ENCODE results near the gene PES1. TPM values are rescaled to one million over a fixed set of nuclear protein-coding genes. Genes with fewer than 3 reads are reported as not detected.
"Not testable (repeated sequence)": the region's sequence is repeated elsewhere in the genome, so short reads cannot be mapped to it uniquely, and the experiment has no call there.

Gene PES1
- total RNA-seq, 1 donor from 2014 or later: 40.6 TPM

DNA sequence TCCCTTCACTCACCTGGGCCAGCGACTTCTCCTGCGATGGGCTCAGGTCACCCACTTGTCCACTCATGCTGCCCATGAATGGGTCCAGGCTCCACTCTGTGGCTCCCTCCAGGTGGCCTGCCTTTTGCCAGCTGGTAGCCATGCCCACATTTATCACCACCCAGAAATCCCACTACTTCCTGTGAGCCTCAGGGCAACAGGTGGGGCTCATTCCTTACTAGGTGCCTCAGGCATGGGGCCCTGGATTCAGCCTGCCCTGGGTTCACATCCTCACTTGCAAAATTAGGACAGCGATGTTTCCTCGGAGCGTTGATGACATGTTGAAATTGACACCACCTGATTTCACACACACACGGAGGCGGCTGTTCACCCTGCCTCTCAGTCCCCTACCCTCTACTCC lies 45.1 kb downstream of the PES1 start, which contains the start of gene SEC14L6:
Gene SEC14L6, minus strand, starts transcription at position 126 of the 400 bp plus-strand sequence. Its CDS starts 59 bp downstream, at position 67.
- H3K4me1 Mint-ChIP-seq (ENCODE audit: low read depth, unreplicated experiment): no peaks in the 10 kb centered on the region
- DNase-seq: no peak
- peaks cover 5% of the 10 kb centered on the region for H3K36me3 Mint-ChIP-seq (ENCODE audit: unreplicated experiment)
- no peak for TF ChIP-seq CTCF (IDR thresholded peaks at IDR 0.05; ENCODE audit: partially characterized antibody, unreplicated experiment)
- H3K9me3 Mint-ChIP-seq (ENCODE audit: unreplicated experiment): peaks cover 1% of the 10 kb centered on the region
- peak within 1 kb of the TSS; percentile 52 for H3K27ac Mint-ChIP-seq (ENCODE audit: unreplicated experiment)
- H3K4me3 Mint-ChIP-seq (ENCODE audit: unreplicated experiment): no peak within 1 kb of the TSS
- peaks cover 18% of the 10 kb centered on the region for H3K27me3 Mint-ChIP-seq (ENCODE audit: unreplicated experiment)

DNA sequence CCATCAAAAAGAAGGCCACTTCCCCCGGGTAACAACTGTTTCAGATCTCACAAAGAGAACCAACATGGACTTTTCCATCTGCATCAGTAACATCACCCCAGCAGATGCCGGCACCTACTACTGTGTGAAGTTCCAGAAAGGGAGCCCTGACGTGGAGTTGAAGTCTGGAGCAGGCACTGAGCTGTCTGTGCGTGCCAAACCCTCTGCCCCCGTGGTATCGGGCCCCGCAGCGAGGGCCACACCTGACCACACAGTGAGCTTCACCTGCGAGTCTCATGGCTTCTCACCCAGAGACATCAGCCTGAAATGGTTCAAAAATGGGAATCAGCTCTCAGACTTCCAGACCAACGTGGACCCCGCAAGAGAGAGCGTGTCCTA lies 48.9 kb downstream of the PES1 start:
- Mint-ChIP-seq H3K27me3 (ENCODE audit: unreplicated experiment) (peaks cover 14% of the 10 kb centered on the region), H3K27ac (ENCODE audit: unreplicated experiment) (no peak overlapping the region), H3K4me1 (ENCODE audit: low read depth, unreplicated experiment) (no peaks in the 10 kb centered on the region), H3K36me3 (ENCODE audit: unreplicated experiment) (peaks cover 5% of the 10 kb centered on the region), H3K4me3 (ENCODE audit: unreplicated experiment) (peak overlapping the region; percentile 67), H3K9me3 (ENCODE audit: unreplicated experiment) (peaks cover 1% of the 10 kb centered on the region)
- DNase-seq: no peak
- TF ChIP-seq CTCF (IDR thresholded peaks at IDR 0.05; ENCODE audit: partially characterized antibody, unreplicated experiment): no peak

- Mint-ChIP-seq H3K4me1 (ENCODE audit: low read depth, unreplicated experiment) (no peaks in the 10 kb centered on the region), H3K4me3 (ENCODE audit: unreplicated experiment) (peak overlapping the region; percentile 68), H3K27ac (ENCODE audit: unreplicated experiment) (no peak overlapping the region), H3K36me3 (ENCODE audit: unreplicated experiment) (peaks cover 5% of the 10 kb centered on the region), H3K27me3 (ENCODE audit: unreplicated experiment) (peaks cover 14% of the 10 kb centered on the region), H3K9me3 (ENCODE audit: unreplicated experiment) (peaks cover 1% of the 10 kb centered on the region)
- no peak for DNase-seq
- TF ChIP-seq CTCF (IDR thresholded peaks at IDR 0.05; ENCODE audit: partially characterized antibody, unreplicated experiment): no peak
Observed at GRCh38 chr22:30541961-30542810, 49.5 kb downstream of the PES1 start.

DNA sequence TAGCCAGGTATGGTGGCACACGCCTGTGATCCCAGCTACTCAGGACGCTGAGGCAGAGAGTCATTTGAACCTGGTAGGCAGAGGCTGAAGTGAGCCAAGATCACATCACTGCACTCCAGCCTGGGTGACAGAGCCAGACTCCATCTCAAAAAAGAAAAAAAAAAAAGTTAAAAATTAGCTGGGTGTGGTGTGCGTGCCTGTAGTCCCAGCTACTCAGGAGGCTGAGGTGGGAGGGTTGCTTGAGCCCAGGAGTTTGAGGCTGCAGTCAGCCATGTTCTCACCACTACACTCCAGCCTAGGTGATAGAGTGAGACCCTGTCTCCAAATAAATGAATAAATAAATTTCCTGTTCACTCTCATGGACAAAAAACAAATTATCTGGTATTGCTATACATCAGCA lies 50.2 kb downstream of the PES1 start:
- H3K36me3 Mint-ChIP-seq (ENCODE audit: unreplicated experiment); H3K4me1 Mint-ChIP-seq (ENCODE audit: low read depth, unreplicated experiment); DNase-seq; H3K27ac Mint-ChIP-seq (ENCODE audit: unreplicated experiment); H3K9me3 Mint-ChIP-seq (ENCODE audit: unreplicated experiment): not testable (repeated sequence)
- H3K4me3 Mint-ChIP-seq (ENCODE audit: unreplicated experiment): peak overlapping the region; percentile 68
- peaks cover 14% of the 10 kb centered on the region for H3K27me3 Mint-ChIP-seq (ENCODE audit: unreplicated experiment)

DNA sequence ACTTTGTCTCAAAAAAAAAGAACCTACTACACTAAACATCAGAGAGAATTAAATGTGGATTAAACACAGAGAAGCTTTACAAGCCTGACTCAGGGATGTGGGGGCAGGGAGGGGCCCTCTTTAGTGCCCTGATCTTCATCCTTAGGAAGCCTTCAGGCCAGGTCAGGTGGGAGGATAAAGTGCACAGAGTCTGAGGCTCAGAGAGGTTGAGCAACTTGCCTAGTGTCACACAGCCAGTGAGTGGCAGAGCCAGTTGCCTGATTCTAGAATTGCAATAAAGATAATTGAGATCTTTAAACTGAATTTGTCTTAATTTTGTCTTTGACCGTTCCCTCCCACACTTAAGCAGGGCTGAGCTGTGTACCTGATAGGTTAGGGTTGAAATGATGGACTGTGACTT lies 52.3 kb downstream of the PES1 start:
- Mint-ChIP-seq H3K4me1 (ENCODE audit: low read depth, unreplicated experiment) (no peaks in the 10 kb centered on the region), H3K9me3 (ENCODE audit: unreplicated experiment) (no peaks in the 10 kb centered on the region), H3K36me3 (ENCODE audit: unreplicated experiment) (peaks cover 2% of the 10 kb centered on the region), H3K27ac (ENCODE audit: unreplicated experiment) (no peak overlapping the region), H3K27me3 (ENCODE audit: unreplicated experiment) (peaks cover 10% of the 10 kb centered on the region), H3K4me3 (ENCODE audit: unreplicated experiment) (no peak overlapping the region)
- no peak for TF ChIP-seq CTCF (IDR thresholded peaks at IDR 0.05; ENCODE audit: partially characterized antibody, unreplicated experiment)
- DNase-seq: no peak

Measured in glutamatergic neuron (in vitro differentiated cells).